GM18499 (cell line): Measurements from ENCODE around the gene IRF2BPL.

Experiments used
- ATAC-seq: cut with Tn5 transposase; IDR thresholded peaks from one replicate; pipeline ENCODE4 v1.9.1; 2021; ENCODE audit warnings: moderate number of reproducible peaks; ENCODE audit not compliant: insufficient read depth, unreplicated experiment

Gene IRF2BPL

GRCh38 chr14:77055306-77055705, 26.8 kb upstream of the IRF2BPL start:
- no peak for ATAC-seq

GRCh38 chr14:77053046-77053841, 24.7 kb upstream of the IRF2BPL start:
- ATAC-seq, result no peak

GRCh38 chr14:77052281-77053044, 24.0 kb upstream of the IRF2BPL start:
- no peak for ATAC-seq

- no peak for ATAC-seq
These were observed 22.6 kb upstream of the IRF2BPL start for GRCh38 chr14:77051116-77051515.

GRCh38 chr14:77046721-77047120, 18.2 kb upstream of the IRF2BPL start:
- no peak for ATAC-seq

GRCh38 chr14:77045238-77046162, 17.0 kb upstream of the IRF2BPL start:
- no peak for ATAC-seq

- ATAC-seq, result no peak
These were observed 16.3 kb upstream of the IRF2BPL start for GRCh38 chr14:77044783-77045237.

GRCh38 chr14:77043984-77044485, 15.5 kb upstream of the IRF2BPL start:
- ATAC-seq, result no peak

GRCh38 chr14:77043177-77043983, 14.9 kb upstream of the IRF2BPL start:
- no peak for ATAC-seq

GRCh38 chr14:77041881-77042545, 13.5 kb upstream of the IRF2BPL start:
- no peak for ATAC-seq

GRCh38 chr14:77040741-77041653, 12.5 kb upstream of the IRF2BPL start:
- no peak for ATAC-seq

GRCh38 chr14:77040059-77040740, 11.7 kb upstream of the IRF2BPL start:
- ATAC-seq, result peak; percentile 54

- no peak for ATAC-seq
These were observed 11.0 kb upstream of the IRF2BPL start for GRCh38 chr14:77039285-77040058.

GRCh38 chr14:77037938-77038568, 9.5 kb upstream of the IRF2BPL start:
- ATAC-seq, result no peak

- no peak for ATAC-seq
These were observed 8.9 kb upstream of the IRF2BPL start for GRCh38 chr14:77037215-77037937.
